Suppressor macrophage treated with lipopolysaccharide for 1 hour (primary cell): ENCODE data around the gene RIPK3.
A peak's percentile ranks its signal among the peaks of the same experiment; 100 is the strongest.

Experiments
- DNase-seq, 3 donors: peaks; one replicate each; pipeline ENCODE4 v3.0.0-alpha.2; 2020 to 2022

RIPK3 gene

GRCh38 chr14:24342889-24343288 is 3.1 kb upstream of the RIPK3 start:
- DNase-seq, result no peak

- DNase-seq, result no peak
Observed at GRCh38 chr14:24340606-24341005, 815 bp upstream of the RIPK3 start.

GRCh38 chr14:24338843-24339242 is 948 bp downstream of the RIPK3 start:
- DNase-seq, result no peak

- no peak for DNase-seq
Observed at GRCh38 chr14:24337824-24338175, 2.0 kb downstream of the RIPK3 start.

- DNase-seq, result no peak
Observed at GRCh38 chr14:24337144-24337823, 2.5 kb downstream of the RIPK3 start.

GRCh38 chr14:24335461-24336171 is 4.2 kb downstream of the RIPK3 start:
- DNase-seq, result no peak

GRCh38 chr14:24334431-24335291 is 5.1 kb downstream of the RIPK3 start, which contains the start of gene ADCY4:
TSS of gene ADCY4 (minus strand) at chr14:24335071. CDS start at chr14:24334652, 419 bp downstream.
- peak in 1 of 3 donors; percentile 49 for DNase-seq

GRCh38 chr14:24332268-24332993 is 7.4 kb downstream of the RIPK3 start:
- peak; percentile 74 to 80 (median 77) for DNase-seq

- DNase-seq, result no peak
Observed at GRCh38 chr14:24331731-24332267, 8.0 kb downstream of the RIPK3 start.

- DNase-seq, result no peak
Observed at GRCh38 chr14:24330973-24331674, 8.7 kb downstream of the RIPK3 start.

GRCh38 chr14:24329736-24330135 is 10.1 kb downstream of the RIPK3 start:
- DNase-seq, result peak; percentile 89 to 97 (median 95)

- DNase-seq, result no peak
Observed at GRCh38 chr14:24329073-24329663, 10.6 kb downstream of the RIPK3 start.

- peak in 2 of 3 donors; percentile 35 to 36 for DNase-seq
Observed at GRCh38 chr14:24327914-24328313, 11.9 kb downstream of the RIPK3 start.

GRCh38 chr14:24327303-24327702 is 12.5 kb downstream of the RIPK3 start:
- DNase-seq, result peak; percentile 24 to 51 (median 37)

GRCh38 chr14:24325963-24326362 is 13.8 kb downstream of the RIPK3 start:
- DNase-seq, result no peak

GRCh38 chr14:24325041-24325530 is 14.7 kb downstream of the RIPK3 start:
- DNase-seq, result no peak

GRCh38 chr14:24324024-24324423 is 15.8 kb downstream of the RIPK3 start:
- no peak for DNase-seq

GRCh38 chr14:24323341-24323740 is 16.4 kb downstream of the RIPK3 start:
- DNase-seq, result no peak

GRCh38 chr14:24322672-24323071 is 17.1 kb downstream of the RIPK3 start:
- DNase-seq, result no peak

- DNase-seq, result no peak
Observed at GRCh38 chr14:24321212-24321975, 18.4 kb downstream of the RIPK3 start.
